Measurements from ENCODE around the gene KBTBD12.
A peak's percentile ranks its signal among the peaks of the same experiment; 100 is the strongest.
"Not testable (repeated sequence)": the region's sequence is repeated elsewhere in the genome, so short reads cannot be mapped to it uniquely, and the experiment has no call there.

Gene KBTBD12

GRCh38 chr3:127905556-127905955 is 9.5 kb upstream of the KBTBD12 start:
- Histone ChIP-seq H3K4me3 (ENCODE audit: low read length) (no peak overlapping the region), H3K4me1 (ENCODE audit: insufficient read depth, low read length) (no peaks in the 10 kb centered on the region), H3K9me3 (ENCODE audit: insufficient read depth, low read depth, low read length) (no peaks in the 10 kb centered on the region), H3K27ac (ENCODE audit: low read depth, low read length) (no peak overlapping the region), H3K9ac (ENCODE audit: low read depth, low read length) (no peak overlapping the region), H3K36me3 (ENCODE audit: insufficient read depth, low read length) (no peaks in the 10 kb centered on the region), H3K27me3 (ENCODE audit: insufficient read depth, low read length) (peaks cover 5% of the 10 kb centered on the region)
- WGBS: 84% methylated on average over 3 of the region's 3 CpGs

GRCh38 chr3:127906653-127907052 is 8.4 kb upstream of the KBTBD12 start:
- not testable (repeated sequence) for H3K27ac ChIP-seq (ENCODE audit: low read depth, low read length); H3K4me1 ChIP-seq (ENCODE audit: insufficient read depth, low read length); H3K36me3 ChIP-seq (ENCODE audit: insufficient read depth, low read length); H3K9me3 ChIP-seq (ENCODE audit: insufficient read depth, low read depth, low read length); H3K9ac ChIP-seq (ENCODE audit: low read depth, low read length); H3K4me3 ChIP-seq (ENCODE audit: low read length); H3K27me3 ChIP-seq (ENCODE audit: insufficient read depth, low read length)
- 94% methylated on average over 3 of the region's 3 CpGs for WGBS

GRCh38 chr3:127908202-127908601 is 6.8 kb upstream of the KBTBD12 start:
- no peaks in the 10 kb centered on the region for H3K36me3 ChIP-seq (ENCODE audit: insufficient read depth, low read length)
- H3K9ac ChIP-seq (ENCODE audit: low read depth, low read length): no peak overlapping the region
- peaks cover 5% of the 10 kb centered on the region for H3K27me3 ChIP-seq (ENCODE audit: insufficient read depth, low read length)
- H3K9me3 ChIP-seq (ENCODE audit: insufficient read depth, low read depth, low read length): no peaks in the 10 kb centered on the region
- whole genome bisulfite sequencing: 91% methylated on average over 3 of the region's 4 CpGs
- no peaks in the 10 kb centered on the region for H3K4me1 ChIP-seq (ENCODE audit: insufficient read depth, low read length)
- no peak overlapping the region for H3K4me3 ChIP-seq (ENCODE audit: low read length)
- no peak overlapping the region for H3K27ac ChIP-seq (ENCODE audit: low read depth, low read length)

- no peak overlapping the region for H3K27ac ChIP-seq (ENCODE audit: low read depth, low read length)
- H3K9ac ChIP-seq (ENCODE audit: low read depth, low read length): no peak overlapping the region
- no peaks in the 10 kb centered on the region for H3K36me3 ChIP-seq (ENCODE audit: insufficient read depth, low read length)
- no peak overlapping the region for H3K4me3 ChIP-seq (ENCODE audit: low read length)
- no peaks in the 10 kb centered on the region for H3K9me3 ChIP-seq (ENCODE audit: insufficient read depth, low read depth, low read length)
- no peaks in the 10 kb centered on the region for H3K4me1 ChIP-seq (ENCODE audit: insufficient read depth, low read length)
- WGBS: no CpG with 5 or more reads among the region's 1 CpG
- peaks cover 11% of the 10 kb centered on the region for H3K27me3 ChIP-seq (ENCODE audit: insufficient read depth, low read length)
Measured at GRCh38 chr3:127908951-127909350, 6.1 kb upstream of the KBTBD12 start.

GRCh38 chr3:127909646-127910045 is 5.4 kb upstream of the KBTBD12 start:
- no peak overlapping the region for H3K27ac ChIP-seq (ENCODE audit: low read depth, low read length)
- H3K36me3 ChIP-seq (ENCODE audit: insufficient read depth, low read length): no peaks in the 10 kb centered on the region
- H3K9me3 ChIP-seq (ENCODE audit: insufficient read depth, low read depth, low read length): no peaks in the 10 kb centered on the region
- H3K4me3 ChIP-seq (ENCODE audit: low read length): no peak overlapping the region
- no peak overlapping the region for H3K9ac ChIP-seq (ENCODE audit: low read depth, low read length)
- peaks cover 18% of the 10 kb centered on the region for H3K27me3 ChIP-seq (ENCODE audit: insufficient read depth, low read length)
- WGBS: 82% methylated on average over 4 of the region's 4 CpGs
- H3K4me1 ChIP-seq (ENCODE audit: insufficient read depth, low read length): no peaks in the 10 kb centered on the region

GRCh38 chr3:127911421-127911931 is 3.6 kb upstream of the KBTBD12 start:
- no peak overlapping the region for H3K9ac ChIP-seq (ENCODE audit: low read depth, low read length)
- H3K9me3 ChIP-seq (ENCODE audit: insufficient read depth, low read depth, low read length): no peaks in the 10 kb centered on the region
- no peaks in the 10 kb centered on the region for H3K4me1 ChIP-seq (ENCODE audit: insufficient read depth, low read length)
- no peak overlapping the region for H3K4me3 ChIP-seq (ENCODE audit: low read length)
- no peak overlapping the region for H3K27ac ChIP-seq (ENCODE audit: low read depth, low read length)
- peaks cover 37% of the 10 kb centered on the region for H3K27me3 ChIP-seq (ENCODE audit: insufficient read depth, low read length)
- H3K36me3 ChIP-seq (ENCODE audit: insufficient read depth, low read length): no peaks in the 10 kb centered on the region
- 78% methylated on average over 6 of the region's 8 CpGs for WGBS

GRCh38 chr3:127913841-127914240 is 1.2 kb upstream of the KBTBD12 start:
- not testable (repeated sequence) for H3K4me3 ChIP-seq (ENCODE audit: low read length); H3K9ac ChIP-seq (ENCODE audit: low read depth, low read length); H3K4me1 ChIP-seq (ENCODE audit: insufficient read depth, low read length); H3K36me3 ChIP-seq (ENCODE audit: insufficient read depth, low read length); H3K27ac ChIP-seq (ENCODE audit: low read depth, low read length); H3K9me3 ChIP-seq (ENCODE audit: insufficient read depth, low read depth, low read length)
- 100% methylated on average over 2 of the region's 2 CpGs for WGBS
- peaks cover 42% of the 10 kb centered on the region for H3K27me3 ChIP-seq (ENCODE audit: insufficient read depth, low read length)

- Histone ChIP-seq H3K27me3 (ENCODE audit: insufficient read depth, low read length) (peaks cover 41% of the 10 kb centered on the region), H3K9ac (ENCODE audit: low read depth, low read length) (no peak overlapping the region), H3K36me3 (ENCODE audit: insufficient read depth, low read length) (no peaks in the 10 kb centered on the region), H3K4me3 (ENCODE audit: low read length) (no peak overlapping the region), H3K27ac (ENCODE audit: low read depth, low read length) (no peak overlapping the region), H3K9me3 (ENCODE audit: insufficient read depth, low read depth, low read length) (no peaks in the 10 kb centered on the region), H3K4me1 (ENCODE audit: insufficient read depth, low read length) (no peaks in the 10 kb centered on the region)
- WGBS: 90% methylated on average over 8 of the region's 8 CpGs
Measured at GRCh38 chr3:127914584-127914983, 448 bp upstream of the KBTBD12 start.

- Histone ChIP-seq H3K27ac (ENCODE audit: low read depth, low read length) (no peak overlapping the region), H3K36me3 (ENCODE audit: insufficient read depth, low read length) (no peaks in the 10 kb centered on the region), H3K27me3 (ENCODE audit: insufficient read depth, low read length) (peaks cover 39% of the 10 kb centered on the region), H3K9ac (ENCODE audit: low read depth, low read length) (no peak overlapping the region), H3K9me3 (ENCODE audit: insufficient read depth, low read depth, low read length) (no peaks in the 10 kb centered on the region), H3K4me1 (ENCODE audit: insufficient read depth, low read length) (no peaks in the 10 kb centered on the region), H3K4me3 (ENCODE audit: low read length) (0 out of 2 replicates have a peak overlapping the region, but pooled peaks have one; percentile 37)
- WGBS: 89% methylated on average over 10 of the region's 10 CpGs
Measured at GRCh38 chr3:127915937-127916493, 983 bp downstream of the KBTBD12 start.

GRCh38 chr3:127920738-127921137 is 5.7 kb downstream of the KBTBD12 start:
- Histone ChIP-seq H3K27ac (ENCODE audit: low read depth, low read length) (no peak overlapping the region), H3K36me3 (ENCODE audit: insufficient read depth, low read length) (no peaks in the 10 kb centered on the region), H3K9me3 (ENCODE audit: insufficient read depth, low read depth, low read length) (no peaks in the 10 kb centered on the region), H3K9ac (ENCODE audit: low read depth, low read length) (no peak overlapping the region), H3K4me1 (ENCODE audit: insufficient read depth, low read length) (no peaks in the 10 kb centered on the region), H3K27me3 (ENCODE audit: insufficient read depth, low read length) (peaks cover 15% of the 10 kb centered on the region), H3K4me3 (ENCODE audit: low read length) (no peak overlapping the region)
- WGBS: no CpG with 5 or more reads among the region's 1 CpG

GRCh38 chr3:127923611-127924010 is 8.6 kb downstream of the KBTBD12 start:
- Histone ChIP-seq H3K9me3 (ENCODE audit: insufficient read depth, low read depth, low read length) (no peaks in the 10 kb centered on the region), H3K4me3 (ENCODE audit: low read length) (no peak overlapping the region), H3K36me3 (ENCODE audit: insufficient read depth, low read length) (no peaks in the 10 kb centered on the region), H3K27ac (ENCODE audit: low read depth, low read length) (no peak overlapping the region), H3K27me3 (ENCODE audit: insufficient read depth, low read length) (peaks cover 2% of the 10 kb centered on the region; the same call in 1 of the 2 replicates), H3K9ac (ENCODE audit: low read depth, low read length) (no peak overlapping the region), H3K4me1 (ENCODE audit: insufficient read depth, low read length) (no peaks in the 10 kb centered on the region)
- WGBS: 96% methylated on average over 4 of the region's 4 CpGs

- Histone ChIP-seq H3K4me1 (ENCODE audit: insufficient read depth, low read length) (no peaks in the 10 kb centered on the region), H3K9me3 (ENCODE audit: insufficient read depth, low read depth, low read length) (no peaks in the 10 kb centered on the region), H3K27ac (ENCODE audit: low read depth, low read length) (no peak overlapping the region), H3K27me3 (ENCODE audit: insufficient read depth, low read length) (peaks cover 2% of the 10 kb centered on the region; the same call in 1 of the 2 replicates), H3K9ac (ENCODE audit: low read depth, low read length) (no peak overlapping the region), H3K36me3 (ENCODE audit: insufficient read depth, low read length) (no peaks in the 10 kb centered on the region), H3K4me3 (ENCODE audit: low read length) (no peak overlapping the region)
- 94% methylated on average over 2 of the region's 2 CpGs for whole genome bisulfite sequencing
Measured at GRCh38 chr3:127925384-127925783, 10.4 kb downstream of the KBTBD12 start.
